Stimulated activated naive B cell treated with anti-CD40 and anti-IgM and Interleukin-4, amounts not matched to agents 10 μg/mL and 1 μg/mL and 100 μg/mL, for 72 hours (primary cell): ENCODE results near the gene RAD54L.

Experiments used
- ATAC-seq, 2 donors: fragments of 150-1000 bp; cut with Tn5 transposase; replicated peaks; 2 replicates each; pipeline ENCODE4 v1.10.0; 2021; ENCODE audit warnings: moderate library complexity in 1 of 2
- DNase-seq: peaks from one replicate; pipeline ENCODE4 v3.0.0; 2021
- H3K27ac Mint-ChIP-seq: one replicate; pipeline ENCODE4 v1.8.0; 2022; ENCODE audit warnings: mild to moderate bottlenecking, mixed read lengths
- H3K27me3 Mint-ChIP-seq, 2 donors: one replicate each; pipeline ENCODE4 v1.8.0; 2022; ENCODE audit warnings: mixed read lengths in 2 of 2
- H3K36me3 Mint-ChIP-seq, 2 donors: one replicate each; pipeline ENCODE4 v1.8.0; 2022; ENCODE audit warnings: mixed read lengths in 2 of 2, mild to moderate bottlenecking in 1 of 2
- H3K4me1 Mint-ChIP-seq, 2 donors: one replicate each; pipeline ENCODE4 v1.8.0; 2022; ENCODE audit warnings: mixed read lengths in 2 of 2, mild to moderate bottlenecking in 1 of 2
- H3K4me3 Mint-ChIP-seq, 2 donors: one replicate each; pipeline ENCODE4 v1.8.0; 2022; ENCODE audit warnings: mild to moderate bottlenecking in 2 of 2, mixed read lengths in 2 of 2, moderate library complexity in 1 of 2
- H3K9me3 Mint-ChIP-seq, 2 donors: one replicate each; pipeline ENCODE4 v1.8.0; 2022; ENCODE audit warnings: mixed read lengths in 2 of 2, mild to moderate bottlenecking in 1 of 2

Gene RAD54L

DNA sequence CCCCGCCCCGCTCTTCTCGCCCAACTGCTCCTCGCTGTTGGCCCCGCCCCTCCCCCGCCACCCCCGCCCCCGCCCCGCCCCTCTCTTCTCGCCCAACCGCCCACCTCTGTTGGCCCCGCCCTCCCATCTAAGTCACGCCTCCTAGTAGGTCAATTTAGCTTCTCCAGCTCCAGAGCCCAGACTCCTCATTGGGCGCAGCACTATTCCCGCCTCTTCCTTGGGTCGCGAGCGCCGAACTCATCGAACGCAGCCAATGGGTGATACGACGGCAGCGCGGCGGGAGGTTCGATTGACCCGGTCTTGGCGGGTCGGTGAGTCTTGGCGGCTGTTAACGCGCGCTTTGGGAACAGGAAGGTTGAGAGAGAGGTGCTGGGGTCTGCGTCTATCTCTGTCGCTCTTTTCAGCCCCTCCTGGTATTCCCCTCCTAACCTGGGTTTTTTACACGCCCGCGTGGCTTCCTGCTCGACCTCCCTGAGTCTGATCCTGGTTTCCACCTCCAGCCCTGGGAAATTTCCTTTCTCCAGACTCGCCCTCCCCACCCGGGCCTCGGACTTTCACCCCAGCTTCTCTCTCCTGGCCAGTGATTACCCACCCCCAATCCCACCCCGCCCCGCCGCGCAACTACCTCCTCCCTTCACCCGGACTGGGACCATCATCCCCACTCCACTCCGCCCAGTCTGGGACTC lies at the start of gene RAD54L:
TSS of gene RAD54L (plus strand) at position 328 of the 686 bp plus-strand sequence. CDS start 643 bp downstream, outside the sequence.
- Mint-ChIP-seq H3K4me1 (peaks cover 15 to 25% of the 10 kb centered on the region in 2 donors), H3K36me3 (peaks cover 1 to 17% of the 10 kb centered on the region in 2 donors), H3K27me3 (no peaks in the 10 kb centered on the region), H3K4me3 (peak within 1 kb of the TSS; percentile 91 to 93), H3K27ac (peak within 1 kb of the TSS; percentile 92), H3K9me3 (no peaks in the 10 kb centered on the region)
- ATAC-seq (peak; percentile 91 to 94), DNase-seq (peak; percentile 95)

DNA sequence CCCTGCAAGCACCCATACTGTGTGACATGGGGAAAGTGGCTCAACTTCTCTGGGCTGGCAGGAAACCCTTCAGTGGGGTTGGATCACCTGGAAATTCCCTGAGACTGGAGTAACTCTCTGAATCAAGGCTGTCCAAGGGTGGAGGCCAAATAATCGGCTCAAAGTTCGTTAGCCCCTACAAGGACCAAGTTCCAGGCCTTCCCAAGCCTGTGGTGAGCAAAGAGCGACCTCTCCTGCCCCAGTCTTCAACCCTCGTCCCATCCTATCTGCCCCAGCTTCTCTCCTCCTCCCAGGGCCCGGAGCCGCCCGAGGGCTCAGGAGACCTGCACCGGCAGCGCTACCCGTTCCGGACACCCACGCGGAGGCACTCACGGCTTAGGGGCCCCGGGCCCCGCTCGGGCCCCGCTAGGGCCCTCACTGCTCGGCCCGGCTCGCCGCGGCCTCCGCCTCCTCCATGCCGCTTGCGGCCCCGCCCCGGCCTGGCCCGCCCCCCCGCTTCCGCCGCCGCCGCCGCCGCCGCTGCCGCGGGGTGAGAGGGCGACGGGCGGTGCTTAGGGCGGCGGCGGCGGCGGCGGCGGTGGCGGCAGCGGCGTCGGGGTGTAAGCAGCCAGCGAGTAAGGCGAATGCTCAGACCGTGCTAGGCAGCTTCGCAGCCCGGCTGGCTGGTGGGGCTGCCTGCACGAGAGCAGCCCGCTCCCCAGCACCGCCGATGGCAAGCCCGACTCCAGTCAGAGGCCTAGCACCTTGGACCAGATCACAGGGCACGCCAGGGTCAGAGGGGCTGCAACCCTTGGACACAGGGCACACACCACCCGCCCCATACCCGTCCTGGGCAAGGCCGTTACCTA lies 49.4 kb upstream of the RAD54L start, which contains the start of gene POMGNT1:
TSS of gene POMGNT1 (minus strand) at position 471 of the 848 bp plus-strand sequence. CDS start 613 bp downstream, outside the sequence.
- peak within 1 kb of the TSS; percentile 94 for H3K27ac Mint-ChIP-seq
- DNase-seq (peak; percentile 74), ATAC-seq (peak; percentile 95 to 96)
- peaks cover 0 to 4% of the 10 kb centered on the region in 2 donors for H3K27me3 Mint-ChIP-seq
- H3K4me3 Mint-ChIP-seq: peak within 1 kb of the TSS; percentile 86 to 88
- H3K4me1 Mint-ChIP-seq: peaks cover 22 to 23% of the 10 kb centered on the region in 2 donors
- no peaks in the 10 kb centered on the region for H3K9me3 Mint-ChIP-seq
- peaks cover 8 to 24% of the 10 kb centered on the region in 2 donors for H3K36me3 Mint-ChIP-seq

DNA sequence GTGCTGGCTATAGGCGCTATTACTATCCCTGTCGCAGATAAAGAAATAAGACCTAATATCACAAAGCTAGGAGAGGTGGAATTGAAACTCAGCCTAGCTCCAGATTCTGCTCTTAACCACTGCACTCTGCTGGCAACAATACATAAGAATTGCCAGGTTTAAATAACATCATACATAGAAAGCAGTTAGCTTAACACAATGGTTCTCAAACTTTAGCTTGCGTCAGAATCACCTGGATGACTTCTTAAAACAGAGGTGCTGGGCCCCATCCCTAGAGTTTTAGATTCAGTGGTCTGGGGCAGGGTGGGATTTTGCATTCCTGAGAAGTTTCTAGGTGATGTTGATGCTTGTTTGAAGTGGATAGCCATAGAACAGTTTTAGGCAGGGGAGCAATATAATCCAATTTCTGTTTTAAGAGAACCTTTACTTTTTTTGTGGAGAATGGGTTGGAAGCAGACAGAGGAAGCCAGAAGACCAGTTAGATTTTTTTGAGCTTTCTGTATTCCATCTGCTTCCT lies 48.3 kb upstream of the RAD54L start:
- H3K27me3 Mint-ChIP-seq: peaks cover 0 to 4% of the 10 kb centered on the region in 2 donors

DNA sequence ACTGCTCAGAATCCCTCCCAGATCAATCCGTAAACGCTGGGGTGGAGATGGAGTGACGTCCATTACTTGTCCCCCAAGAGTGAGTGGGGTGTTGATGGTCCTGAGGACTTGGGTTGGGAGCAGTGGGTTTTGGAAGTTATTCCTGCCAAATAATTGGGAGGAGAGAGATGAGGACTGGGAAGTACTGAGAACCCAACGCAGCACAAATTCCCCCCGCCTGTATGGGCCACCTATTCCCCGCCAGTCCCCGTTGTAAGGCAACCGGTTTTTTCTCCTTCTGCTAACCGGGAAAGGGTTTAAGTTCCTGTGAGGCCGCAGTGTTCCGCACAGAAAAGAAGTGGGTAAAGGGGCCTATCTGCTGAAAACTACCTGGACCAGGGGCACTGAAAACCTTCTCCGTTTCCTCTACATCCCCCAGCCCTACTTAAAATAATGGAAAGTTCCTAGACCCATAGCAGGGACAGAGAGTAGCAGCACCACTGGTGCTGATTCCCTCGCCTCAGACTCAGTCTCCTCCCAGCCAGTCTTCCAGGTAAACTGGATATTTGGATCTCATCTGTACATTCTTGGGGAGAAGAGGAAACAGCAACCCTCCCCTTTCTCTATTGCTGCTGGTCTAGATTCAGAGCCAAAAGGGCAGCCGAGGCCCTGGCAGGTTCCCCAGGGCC lies 43.7 kb upstream of the RAD54L start:
- Mint-ChIP-seq H3K9me3 (no peaks in the 10 kb centered on the region), H3K27ac (peak overlapping the region; percentile 78)
- no peak for DNase-seq

More for the DNA sequence above, 48.3 kb upstream of the RAD54L start:
- Mint-ChIP-seq H3K4me1 (peaks cover 32 to 33% of the 10 kb centered on the region in 2 donors), H3K9me3 (no peaks in the 10 kb centered on the region), H3K4me3 (peak overlapping the region in 1 of 2 donors; percentile 88), H3K27ac (no peak overlapping the region), H3K36me3 (peaks cover 8 to 17% of the 10 kb centered on the region in 2 donors)
- no peak for DNase-seq
- no peak for ATAC-seq

DNA sequence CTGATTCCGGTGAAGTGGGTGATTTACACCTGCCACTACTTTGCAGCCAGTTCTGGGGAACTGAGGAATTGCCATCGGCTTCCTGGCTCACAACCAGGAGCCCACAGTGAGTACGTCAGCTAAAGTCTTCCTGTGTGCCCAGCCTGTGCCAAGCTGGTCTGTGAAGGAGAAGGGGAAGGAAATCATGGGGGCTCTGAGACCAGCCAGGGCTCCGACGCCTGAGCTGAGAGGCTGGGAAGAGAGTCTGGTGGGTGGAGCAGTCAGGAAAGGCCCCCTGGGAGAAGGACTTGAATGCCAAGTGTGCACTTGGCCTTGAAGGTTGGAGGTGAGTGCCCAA lies 43.2 kb upstream of the RAD54L start:
- DNase-seq (no peak), ATAC-seq (peak in 1 of 2 donors; percentile 67)
- Mint-ChIP-seq H3K4me3 (peak overlapping the region; percentile 89 to 94), H3K9me3 (no peaks in the 10 kb centered on the region), H3K4me1 (peaks cover 19 to 26% of the 10 kb centered on the region in 2 donors), H3K27ac (peak overlapping the region; percentile 78), H3K27me3 (peaks cover 0 to 4% of the 10 kb centered on the region in 2 donors), H3K36me3 (peaks cover 2 to 5% of the 10 kb centered on the region in 2 donors)

More for the DNA sequence above, 43.7 kb upstream of the RAD54L start:
- H3K4me1 Mint-ChIP-seq: peaks cover 20 to 26% of the 10 kb centered on the region in 2 donors
- peaks cover 0 to 4% of the 10 kb centered on the region in 2 donors for H3K27me3 Mint-ChIP-seq
- peak overlapping the region; percentile 89 to 94 for H3K4me3 Mint-ChIP-seq
- peak; percentile 7 to 77 for ATAC-seq
- peaks cover 2 to 5% of the 10 kb centered on the region in 2 donors for H3K36me3 Mint-ChIP-seq

DNA sequence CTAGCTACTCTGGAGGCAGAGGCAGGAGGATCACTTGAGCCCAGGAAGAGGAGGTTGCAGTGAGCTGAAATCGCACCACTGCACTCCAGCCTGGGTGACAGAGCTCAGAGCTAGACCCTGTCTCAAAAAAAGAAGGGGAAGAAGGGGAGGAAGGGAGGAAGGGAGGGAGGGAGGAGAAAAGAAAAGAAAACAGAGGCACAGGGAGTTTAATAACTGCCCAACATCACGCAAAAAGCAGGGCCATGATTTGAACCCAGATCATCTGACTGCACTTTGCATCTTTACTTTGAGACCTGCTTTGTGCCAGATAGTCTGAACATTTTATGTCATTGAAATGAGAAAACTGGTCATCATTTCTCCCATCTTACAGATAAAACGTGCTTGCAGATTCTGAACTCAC lies 42.4 kb upstream of the RAD54L start:
- Mint-ChIP-seq H3K27ac (no peak overlapping the region), H3K9me3 (no peaks in the 10 kb centered on the region), H3K4me3 (peak overlapping the region in 1 of 2 donors; percentile 89), H3K4me1 (peaks cover 17 to 26% of the 10 kb centered on the region in 2 donors), H3K27me3 (peaks cover 0 to 4% of the 10 kb centered on the region in 2 donors), H3K36me3 (peaks cover 2 to 5% of the 10 kb centered on the region in 2 donors)
- no peak for ATAC-seq
- DNase-seq: no peak

DNA sequence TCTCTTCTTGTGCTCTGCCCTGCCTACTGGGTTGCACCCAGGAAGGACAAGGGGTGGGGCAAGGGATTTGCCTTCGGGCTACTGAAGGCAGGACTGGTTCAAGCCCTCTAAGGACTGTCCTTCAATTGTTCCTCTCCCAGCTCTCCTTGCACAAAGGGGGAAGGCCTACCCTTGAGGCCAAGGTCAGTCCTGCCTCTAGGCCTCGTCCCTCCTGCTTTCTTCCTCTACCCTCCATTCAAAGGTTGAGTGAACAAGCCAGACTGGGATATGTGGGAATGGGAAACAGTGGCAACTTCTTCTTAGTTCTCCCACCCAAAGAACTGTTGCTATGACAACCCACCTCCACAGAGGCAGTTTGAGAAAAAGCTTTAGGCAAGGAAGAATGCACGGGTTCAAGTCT lies 41.8 kb upstream of the RAD54L start:
- ATAC-seq (no peak), DNase-seq (no peak)
- Mint-ChIP-seq H3K27ac (no peak overlapping the region), H3K4me3 (no peak overlapping the region), H3K27me3 (peaks cover 0 to under 1% of the 10 kb centered on the region in 2 donors), H3K36me3 (peaks cover 2 to 5% of the 10 kb centered on the region in 2 donors), H3K4me1 (peaks cover 17 to 26% of the 10 kb centered on the region in 2 donors), H3K9me3 (no peaks in the 10 kb centered on the region)

DNA sequence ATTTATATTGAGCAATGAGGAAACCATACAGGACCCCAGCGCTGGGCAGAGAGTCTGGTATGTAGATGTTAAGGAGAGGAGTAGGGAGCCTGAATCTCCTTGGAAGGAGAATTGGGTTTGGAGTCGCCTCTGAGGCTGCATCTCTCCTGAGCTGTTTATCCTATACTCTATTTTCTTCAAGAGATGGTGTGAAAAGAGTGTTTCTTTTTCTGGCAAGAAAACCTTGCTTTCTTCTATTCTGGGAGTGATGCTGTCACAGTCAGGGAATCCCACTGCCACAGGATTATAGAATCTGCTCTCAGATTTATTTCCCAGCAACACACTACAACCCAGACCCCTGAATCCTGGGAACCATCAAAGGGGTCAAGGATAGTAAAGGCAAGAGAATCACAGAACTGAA lies 41.2 kb upstream of the RAD54L start:
- H3K9me3 Mint-ChIP-seq: no peaks in the 10 kb centered on the region
- peaks cover 2 to 5% of the 10 kb centered on the region in 2 donors for H3K36me3 Mint-ChIP-seq
- no peaks in the 10 kb centered on the region for H3K27me3 Mint-ChIP-seq
- no peak for DNase-seq
- H3K27ac Mint-ChIP-seq: peak overlapping the region; percentile 47
- peaks cover 17 to 26% of the 10 kb centered on the region in 2 donors for H3K4me1 Mint-ChIP-seq
- H3K4me3 Mint-ChIP-seq: no peak overlapping the region
- no peak for ATAC-seq

DNA sequence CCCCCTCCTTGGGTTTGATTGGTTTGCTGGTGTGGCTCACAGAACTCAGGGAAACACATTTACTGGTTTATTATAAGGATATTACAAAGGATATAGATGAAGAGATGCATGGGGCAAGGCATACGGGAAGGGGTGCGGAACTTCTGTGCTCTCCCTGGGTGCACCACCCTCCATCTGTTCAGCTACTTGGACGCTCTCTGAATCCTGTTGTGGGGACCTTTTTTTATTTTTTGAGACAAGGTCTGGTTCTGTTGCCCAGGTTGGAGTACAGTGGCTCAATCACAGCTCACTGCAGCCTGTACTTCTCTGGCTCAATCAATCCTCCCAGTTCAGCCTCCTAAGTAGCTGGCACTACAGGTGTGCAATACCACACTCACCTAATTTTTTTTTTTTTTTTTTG lies 37.0 kb upstream of the RAD54L start:
- ATAC-seq: no peak
- no peaks in the 10 kb centered on the region for H3K9me3 Mint-ChIP-seq
- no peak for DNase-seq
- H3K27ac Mint-ChIP-seq: no peak overlapping the region
- no peaks in the 10 kb centered on the region for H3K4me1 Mint-ChIP-seq
- H3K4me3 Mint-ChIP-seq: no peak overlapping the region
- peaks cover 3 to 5% of the 10 kb centered on the region in 2 donors for H3K36me3 Mint-ChIP-seq
- H3K27me3 Mint-ChIP-seq: no peaks in the 10 kb centered on the region

DNA sequence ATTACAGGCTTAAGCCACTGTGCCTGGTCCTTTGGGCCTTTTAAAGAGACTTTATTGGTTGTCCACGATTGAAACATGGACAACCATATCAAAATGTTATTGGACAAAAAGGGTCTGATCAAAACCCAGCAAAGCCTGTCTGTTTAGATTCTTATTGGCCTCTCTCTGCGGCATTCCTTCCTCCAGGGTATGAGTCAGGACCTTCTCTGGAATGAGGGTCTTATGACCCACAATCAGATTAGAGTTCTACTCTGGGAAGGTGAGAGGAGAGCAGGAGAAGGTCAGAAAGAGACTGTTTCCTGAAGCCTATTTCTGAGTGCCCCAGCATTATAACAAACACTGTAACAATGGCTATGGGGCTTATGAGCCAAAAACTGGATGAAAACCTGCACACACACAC lies 36.5 kb upstream of the RAD54L start:
- Mint-ChIP-seq H3K27me3 (no peaks in the 10 kb centered on the region), H3K9me3 (no peaks in the 10 kb centered on the region), H3K36me3 (peaks cover 3 to 5% of the 10 kb centered on the region in 2 donors), H3K27ac (no peak overlapping the region), H3K4me1 (no peaks in the 10 kb centered on the region), H3K4me3 (no peak overlapping the region)
- ATAC-seq: no peak
- no peak for DNase-seq

DNA sequence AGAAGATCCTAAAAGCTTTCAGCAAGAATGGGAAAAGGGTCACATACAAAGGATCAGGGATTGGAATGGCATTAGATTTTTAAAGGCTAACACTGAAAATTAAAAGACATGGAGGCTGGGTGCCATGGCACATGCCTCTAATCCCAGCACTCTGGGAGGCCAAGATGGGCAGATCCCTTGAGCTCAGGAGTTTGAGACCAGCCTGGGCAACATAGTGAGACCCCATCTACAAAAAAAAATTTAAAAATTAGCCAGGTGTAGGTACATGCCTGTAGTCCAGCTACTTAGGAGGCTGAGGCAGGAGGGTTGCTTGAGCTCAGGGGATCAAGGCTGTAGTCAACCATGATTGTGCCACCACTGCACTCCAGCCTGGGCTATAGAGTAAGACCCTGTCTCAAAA lies 32.1 kb upstream of the RAD54L start:
- H3K9me3 Mint-ChIP-seq: no peaks in the 10 kb centered on the region
- no peak overlapping the region for H3K4me3 Mint-ChIP-seq
- peaks cover 2 to 12% of the 10 kb centered on the region in 2 donors for H3K36me3 Mint-ChIP-seq
- ATAC-seq (no peak), DNase-seq (no peak)
- H3K4me1 Mint-ChIP-seq: no peaks in the 10 kb centered on the region
- H3K27ac Mint-ChIP-seq: no peak overlapping the region
- no peaks in the 10 kb centered on the region for H3K27me3 Mint-ChIP-seq

DNA sequence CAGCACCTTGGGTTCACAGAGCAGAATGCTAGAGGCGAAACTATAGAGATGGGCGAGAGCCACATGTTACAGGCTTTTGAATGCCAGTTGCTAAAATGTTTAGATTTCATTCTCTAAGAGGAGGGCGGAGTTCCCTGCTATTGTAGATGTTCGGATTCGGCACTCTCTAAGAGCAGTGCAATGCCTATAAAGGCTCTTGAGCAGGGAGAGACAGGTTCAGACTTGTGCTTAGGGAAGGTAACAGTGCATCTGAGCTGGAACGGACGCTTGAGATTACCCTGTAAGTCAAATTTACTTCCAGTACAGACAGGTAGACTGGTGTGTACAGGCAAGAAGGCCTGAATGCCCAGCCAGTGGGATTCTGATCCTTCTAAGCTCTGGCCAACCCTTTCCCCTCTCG lies 29.1 kb upstream of the RAD54L start:
- DNase-seq (no peak), ATAC-seq (no peak)
- H3K27me3 Mint-ChIP-seq: no peaks in the 10 kb centered on the region
- H3K9me3 Mint-ChIP-seq: no peaks in the 10 kb centered on the region
- no peak overlapping the region for H3K4me3 Mint-ChIP-seq
- no peak overlapping the region for H3K27ac Mint-ChIP-seq
- H3K4me1 Mint-ChIP-seq: peaks cover 0 to 4% of the 10 kb centered on the region in 2 donors
- peaks cover 4 to 26% of the 10 kb centered on the region in 2 donors for H3K36me3 Mint-ChIP-seq

DNA sequence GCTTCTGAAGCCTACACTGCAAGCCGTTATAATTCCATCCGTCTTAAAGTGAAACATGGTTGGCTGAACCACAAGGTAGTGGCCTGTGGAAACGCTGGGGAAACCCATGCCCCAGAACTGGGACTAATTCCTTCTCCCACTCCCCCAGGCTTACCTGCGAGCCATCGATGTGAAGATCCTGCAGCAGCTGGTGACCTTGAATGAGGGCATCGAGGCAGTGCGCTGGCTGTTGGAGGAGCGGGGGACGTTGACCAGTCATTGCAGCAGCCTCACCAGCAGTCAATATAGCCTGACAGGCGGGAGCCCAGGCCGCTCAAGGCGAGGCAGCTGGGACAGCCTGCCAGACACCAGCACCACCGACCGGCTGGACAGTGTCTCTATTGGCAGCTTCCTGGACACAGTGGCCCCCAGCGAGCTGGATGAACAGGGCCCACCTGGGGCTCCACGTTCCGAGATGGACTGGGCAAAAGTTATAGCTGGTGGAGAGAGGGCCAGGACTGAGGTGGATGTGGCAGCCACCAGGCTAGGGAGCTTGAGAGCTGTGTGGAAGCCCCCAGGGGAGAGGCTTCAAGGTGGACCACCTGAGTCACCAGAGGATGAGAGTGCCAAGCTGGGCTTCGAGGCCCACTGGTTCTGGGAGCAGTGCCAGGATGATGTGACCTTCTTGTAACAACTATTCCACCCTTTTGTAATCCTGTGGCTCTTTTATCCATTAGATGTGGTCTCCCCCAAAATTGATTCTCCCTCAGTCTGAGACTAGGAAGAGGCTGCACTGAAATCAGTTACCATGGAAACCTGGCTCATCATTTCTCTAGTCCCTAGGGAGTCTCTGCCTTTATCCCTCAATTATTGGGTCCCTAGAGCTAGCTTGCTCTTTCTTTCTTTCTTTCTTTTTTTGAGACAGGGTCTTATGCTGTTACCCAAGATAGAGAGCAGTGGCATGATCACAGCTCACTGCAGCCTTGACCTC lies 27.7 kb upstream of the RAD54L start:
- H3K9me3 Mint-ChIP-seq: no peaks in the 10 kb centered on the region
- H3K4me3 Mint-ChIP-seq: no peak overlapping the region
- H3K36me3 Mint-ChIP-seq: peaks cover 2 to 22% of the 10 kb centered on the region in 2 donors
- DNase-seq: no peak
- ATAC-seq: no peak
- peaks cover 0 to 7% of the 10 kb centered on the region in 2 donors for H3K4me1 Mint-ChIP-seq
- H3K27ac Mint-ChIP-seq: peak overlapping the region; percentile 47
- no peaks in the 10 kb centered on the region for H3K27me3 Mint-ChIP-seq
